HepG2 (cell line): ENCODE measurements around the gene GMPR. TPM values are rescaled to one million over a fixed set of nuclear protein-coding genes. Genes with fewer than 3 reads are reported as not detected.

Source experiments
- ATAC-seq: fragments of 200-7000 bp; cut with Tn5 transposase; 3 replicates; pipeline ENCODE4 v1.9.1; 2020; ENCODE audit warnings: mild to moderate bottlenecking, moderate library complexity
- BruUV-seq: library from RNA; stranded (reverse); fragments of 400-500 nt; replicated peaks from 2 replicates; lab custom pipeline; 2021; lab: Mats Ljungman, UMichigan
- CTCF ChIA-PET: fragments of 300-600 bp; formaldehyde crosslinking; extraction: SDS; loops from one replicate; lab custom pipeline; 2021; ENCODE audit warnings: low total read pairs, inconsistent platforms, low intra/inter-chr PET ratio; lab: Yijun Ruan, JAX
- POLR2A ChIA-PET: fragments of 350-600 bp; sonication (Branson Sonifier 250); formaldehyde crosslinking; loops from one replicate; lab custom pipeline; 2020; ENCODE audit warnings: antibody characterized with exemption, inconsistent platforms; lab: Yijun Ruan, JAX
- DNase-seq: peaks from one replicate; pipeline ENCODE4 v3.0.0-alpha.2; 2015; ENCODE audit warnings: low spot score
- FAIRE-seq: peaks from 3 replicates; lab custom pipeline; 2011; peaks lifted over from hg19 to GRCh38; lab: Jason Lieb, UNC
- H2AFZ ChIP-seq: one replicate; pipeline ENCODE4 v1.6.1; 2011; ENCODE audit warnings: low read length, inconsistent platforms
- H3K27ac ChIP-seq: fragments of 300-600 bp; 3 replicates; pipeline ENCODE4 v1.8.0; 2011; ENCODE audit warnings: mixed run types, mild to moderate bottlenecking, mixed read lengths, low read length, inconsistent platforms; ENCODE audit not compliant: insufficient read depth; ENCODE audit errors: extremely low read length
- H3K27me3 ChIP-seq, 2 experiments: fragments of 200-600 bp in 1 of 2; 2 replicates in 1 of 2; 3 replicates in 1 of 2; pipeline versions ENCODE4 v1.6.0 to v1.8.0; 2011; ENCODE audit warnings: low read length in 2 of 2, mild to moderate bottlenecking in 2 of 2, moderate library complexity in 2 of 2, inconsistent platforms in 1 of 2; ENCODE audit not compliant: insufficient read depth in 2 of 2, control insufficient read depth in 1 of 2
- H3K36me3 ChIP-seq, 2 experiments: fragments of 200-600 bp in 1 of 2; replicated peaks in 1 of 2; 2 replicates in 1 of 2; 3 replicates in 1 of 2; pipeline versions ENCODE4 v1.5.1 to v1.8.0; 2011; ENCODE audit warnings: low read length in 2 of 2, inconsistent platforms in 1 of 2; ENCODE audit not compliant: insufficient read depth in 2 of 2, control insufficient read depth in 1 of 2
- H3K4me1 ChIP-seq: 2 replicates; pipeline ENCODE4 v1.5.1; 2012; ENCODE audit warnings: low read length, inconsistent platforms; ENCODE audit not compliant: insufficient read depth
- H3K4me2 ChIP-seq: 2 replicates; pipeline ENCODE4 v1.6.0; 2011; ENCODE audit warnings: low read depth, low read length, inconsistent platforms
- H3K4me3 ChIP-seq, 3 experiments: fragments of 200-600 bp in 1 of 3; sonication (generic), shearing (Covaris generic) in 1 of 3; replicated peaks in 1 of 3; 2 replicates each; pipeline ENCODE4 v1.5.1; 2011 to 2016; ENCODE audit warnings: low read length in 3 of 3, inconsistent platforms in 2 of 3, low read depth in 2 of 3, mild to moderate bottlenecking in 2 of 3, control low read depth in 1 of 3, mixed read lengths in 1 of 3; ENCODE audit not compliant: insufficient read depth in 1 of 3
- H3K79me2 ChIP-seq: one replicate; pipeline ENCODE4 v1.6.1; 2011; ENCODE audit warnings: low read length, inconsistent platforms; ENCODE audit not compliant: insufficient read depth
- H3K9ac ChIP-seq: 2 replicates; pipeline ENCODE4 v1.6.0; 2011; ENCODE audit warnings: mild to moderate bottlenecking, low read depth, low read length, inconsistent platforms; ENCODE audit not compliant: insufficient read depth
- H3K9me3 ChIP-seq: 2 replicates; pipeline ENCODE4 v1.5.1; 2012; ENCODE audit warnings: mild to moderate bottlenecking, low read length
- H4K20me1 ChIP-seq: 2 replicates; pipeline ENCODE4 v1.6.0; 2011; ENCODE audit warnings: inconsistent platforms, mild to moderate bottlenecking, low read length, moderate library complexity; ENCODE audit not compliant: insufficient read depth
- ARNT ChIP-seq: fragments of 450-650 bp; IDR thresholded peaks from 2 replicates; pipeline ENCODE4 v1.6.1; 2017
- DPF2 ChIP-seq: sonication (generic); formaldehyde crosslinking; IDR thresholded peaks from 2 replicates; pipeline ENCODE4 v1.4.0; 2020; ENCODE audit warnings: mild to moderate bottlenecking, low read depth, missing genetic modification reagents, borderline replicate concordance
- HDAC6 ChIP-seq: fragments of 200-600 bp; sonication (generic); IDR thresholded peaks from 2 replicates; pipeline ENCODE4 v1.7.0; 2017; ENCODE audit warnings: mild to moderate bottlenecking, antibody characterized with exemption, low read length, low read depth
- HOXA5 ChIP-seq: sonication (generic); formaldehyde crosslinking; IDR thresholded peaks from 2 replicates; pipeline ENCODE4 v1.4.0; 2020; ENCODE audit warnings: missing genetic modification reagents
- SMYD3 ChIP-seq: sonication (generic); formaldehyde crosslinking; IDR thresholded peaks from 2 replicates; pipeline ENCODE4 v1.8.1; 2023; ENCODE audit warnings: mild to moderate bottlenecking, missing genetic modification reagents
- ZBTB1 ChIP-seq: sonication (generic); formaldehyde crosslinking; IDR thresholded peaks from 2 replicates; pipeline ENCODE4 v1.4.0; 2020; ENCODE audit warnings: missing genetic modification reagents, borderline replicate concordance
- ZC3H13 ChIP-seq: sonication (generic); formaldehyde crosslinking; IDR thresholded peaks from 2 replicates; pipeline ENCODE4 v1.8.1; 2023; ENCODE audit warnings: mild to moderate bottlenecking, missing genetic modification reagents, moderate library complexity
- ZNF207 ChIP-seq: fragments of 450-650 bp; IDR thresholded peaks from 2 replicates; pipeline ENCODE4 v1.6.1; 2016; ENCODE audit warnings: antibody characterized with exemption, borderline replicate concordance
- ZNF619 ChIP-seq: sonication (generic); formaldehyde crosslinking; IDR thresholded peaks from 2 replicates; pipeline ENCODE4 v1.4.0; 2020; ENCODE audit warnings: mild to moderate bottlenecking, missing genetic modification reagents
- ZSCAN31 ChIP-seq: sonication (generic); formaldehyde crosslinking; IDR thresholded peaks from 2 replicates; pipeline ENCODE4 v1.5.0; 2020; ENCODE audit warnings: low read depth, mild to moderate bottlenecking, missing genetic modification reagents
- ZSCAN9 ChIP-seq: IDR thresholded peaks from 2 replicates; pipeline ENCODE4 v1.6.1; 2016; ENCODE audit warnings: borderline replicate concordance
- WGBS: methylation state at CpG from one replicate; pipeline ENCODE4 v1.1.6; 2017; ENCODE audit warnings: low lambda C conversion rate; 5-methylcytosine and 5-hydroxymethylcytosine counted together
- in situ Hi-C: cut with HindIII; loops from 2 replicates; pipeline ENCODE4 v1.10.0; 2017; ENCODE audit warnings: low pct_unique_long_range_greater_than_20kb; ENCODE audit not compliant: extremely low pct_ligation_motif_present
- intact Hi-C: fragments of 100-400 bp; cut with micrococcal nuclease; formaldehyde crosslinking; loops from one replicate; pipeline ENCODE4 v1.10.0; 2022; ENCODE audit not compliant: unreplicated experiment
- polyA plus RNA-seq, 8 experiments: library from polyadenylated mRNA; depleted of rRNA in 3 of 8; stranded (reverse) in 7 of 8; unstranded in 1 of 8; fragments of >200 nt; fragmentation: Illumina TruSeq in 4 of 8; extraction: Trizol in 4 of 8; gene quantifications; 2 replicates each; pipeline versions ENCODE4 v1.2.1 to v1.2.3, GENCODE V29; 2011 to 2016; ENCODE audit warnings: low read depth in 4 of 8, missing spikeins in 1 of 8, mixed read lengths in 1 of 8; ENCODE audit not compliant: insufficient read depth in 1 of 8
- total RNA-seq, 5 experiments: library from RNA; depleted of rRNA; stranded (reverse); fragments of >200 nt; fragmentation: Illumina TruSeq; extraction: Trizol; gene quantifications; 2 replicates each; pipeline ENCODE4 v1.2.3, GENCODE V29; 2016; ENCODE audit warnings: low read depth in 1 of 5
- TF ChIP-seq, protein P1 (sequence below): sonication (generic); formaldehyde crosslinking; IDR thresholded peaks from 2 replicates; pipeline ENCODE4 v1.8.0; 2022; ENCODE audit warnings: missing genetic modification reagents, mild to moderate bottlenecking, moderate library complexity, borderline replicate concordance
- TF ChIP-seq, protein P2 (sequence below): sonication (generic); formaldehyde crosslinking; IDR thresholded peaks from 2 replicates; pipeline ENCODE4 v1.5.0; 2020; ENCODE audit warnings: mild to moderate bottlenecking, missing genetic modification reagents

Gene GMPR
- total and polyA plus RNA-seq, 2 of the 13 experiments (the other 11 are each of a cell fraction or from before 2014, with no cell fraction given), result not detected

DNA sequence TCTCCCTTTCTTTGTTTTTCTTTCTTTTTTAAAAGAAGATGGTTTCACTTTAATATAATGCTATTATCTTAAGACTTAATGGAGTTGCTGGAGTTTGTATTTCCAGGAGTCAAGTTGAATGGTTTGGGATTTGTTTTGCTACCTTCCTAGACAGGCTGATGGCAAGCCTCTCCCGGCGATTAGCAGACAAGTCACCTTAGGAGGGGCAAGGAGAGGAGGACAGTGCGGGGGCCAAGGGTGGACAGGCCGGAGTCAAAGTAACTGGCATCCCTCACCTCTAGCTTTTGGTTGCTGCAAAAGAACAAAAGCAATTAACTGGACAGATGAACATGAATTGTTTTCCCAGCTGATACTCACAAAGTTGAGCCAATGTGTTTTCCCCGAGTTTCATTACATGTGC is 57.1 kb downstream of the GMPR start:
- in situ Hi-C loops (no loop called here), intact Hi-C loops (no loop called here)
- Histone ChIP-seq H4K20me1 (no peaks in the 10 kb centered on the region), H3K9me3 (no peaks in the 10 kb centered on the region), H3K4me1 (peaks cover 6% of the 10 kb centered on the region; the same call in 1 of the 2 replicates), H3K79me2 (no peaks in the 10 kb centered on the region), H3K9ac (no peak overlapping the region), H2AFZ (no peak overlapping the region), H3K4me2 (no peak overlapping the region), H3K27ac (no peak overlapping the region), H3K4me3 (no peak overlapping the region), H3K27me3 (peaks cover 4 to 10% of the 10 kb centered on the region in 2 experiments; a peak in 3 of 5 replicates), H3K36me3 (no peaks in the 10 kb centered on the region)
- WGBS, result 77% methylated on average over 5 of the region's 5 CpGs
- ChIA-PET CTCF (no interaction called here), POLR2A (no interaction called here)
- TSS peak; percentile 27 for BruUV-seq
- DNase-seq (no peak), FAIRE-seq (no peak), ATAC-seq (no peak)
- TF ChIP-seq, protein P1, sequence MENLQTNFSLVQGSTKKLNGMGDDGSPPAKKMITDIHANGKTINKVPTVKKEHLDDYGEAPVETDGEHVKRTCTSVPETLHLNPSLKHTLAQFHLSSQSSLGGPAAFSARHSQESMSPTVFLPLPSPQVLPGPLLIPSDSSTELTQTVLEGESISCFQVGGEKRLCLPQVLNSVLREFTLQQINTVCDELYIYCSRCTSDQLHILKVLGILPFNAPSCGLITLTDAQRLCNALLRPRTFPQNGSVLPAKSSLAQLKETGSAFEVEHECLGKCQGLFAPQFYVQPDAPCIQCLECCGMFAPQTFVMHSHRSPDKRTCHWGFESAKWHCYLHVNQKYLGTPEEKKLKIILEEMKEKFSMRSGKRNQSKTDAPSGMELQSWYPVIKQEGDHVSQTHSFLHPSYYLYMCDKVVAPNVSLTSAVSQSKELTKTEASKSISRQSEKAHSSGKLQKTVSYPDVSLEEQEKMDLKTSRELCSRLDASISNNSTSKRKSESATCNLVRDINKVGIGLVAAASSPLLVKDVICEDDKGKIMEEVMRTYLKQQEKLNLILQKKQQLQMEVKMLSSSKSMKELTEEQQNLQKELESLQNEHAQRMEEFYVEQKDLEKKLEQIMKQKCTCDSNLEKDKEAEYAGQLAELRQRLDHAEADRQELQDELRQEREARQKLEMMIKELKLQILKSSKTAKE (CRISPR knock-in tag), result no peak
- TF ChIP-seq, protein P2, sequence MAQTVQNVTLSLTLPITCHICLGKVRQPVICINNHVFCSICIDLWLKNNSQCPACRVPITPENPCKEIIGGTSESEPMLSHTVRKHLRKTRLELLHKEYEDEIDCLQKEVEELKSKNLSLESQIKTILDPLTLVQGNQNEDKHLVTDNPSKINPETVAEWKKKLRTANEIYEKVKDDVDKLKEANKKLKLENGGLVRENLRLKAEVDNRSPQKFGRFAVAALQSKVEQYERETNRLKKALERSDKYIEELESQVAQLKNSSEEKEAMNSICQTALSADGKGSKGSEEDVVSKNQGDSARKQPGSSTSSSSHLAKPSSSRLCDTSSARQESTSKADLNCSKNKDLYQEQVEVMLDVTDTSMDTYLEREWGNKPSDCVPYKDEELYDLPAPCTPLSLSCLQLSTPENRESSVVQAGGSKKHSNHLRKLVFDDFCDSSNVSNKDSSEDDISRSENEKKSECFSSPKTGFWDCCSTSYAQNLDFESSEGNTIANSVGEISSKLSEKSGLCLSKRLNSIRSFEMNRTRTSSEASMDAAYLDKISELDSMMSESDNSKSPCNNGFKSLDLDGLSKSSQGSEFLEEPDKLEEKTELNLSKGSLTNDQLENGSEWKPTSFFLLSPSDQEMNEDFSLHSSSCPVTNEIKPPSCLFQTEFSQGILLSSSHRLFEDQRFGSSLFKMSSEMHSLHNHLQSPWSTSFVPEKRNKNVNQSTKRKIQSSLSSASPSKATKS (CRISPR knock-in tag), result no peak
- TF ChIP-seq ARNT (no peak), ZC3H13 (no peak), DPF2 (CRISPR knock-in tag) (no peak), HDAC6 (no peak), ZSCAN31 (CRISPR knock-in tag) (no peak), SMYD3 (CRISPR knock-in tag) (no peak), ZBTB1 (CRISPR knock-in tag) (no peak), ZNF207 (no peak), ZSCAN9 (CRISPR knock-in tag) (no peak), HOXA5 (CRISPR knock-in tag) (no peak), ZNF619 (CRISPR knock-in tag) (no peak)
